Vein endothelial cell (primary cell): Measurements from ENCODE around the gene CACNB3. TPM values are rescaled to one million over a fixed set of nuclear protein-coding genes. Genes with fewer than 3 reads are reported as not detected.

Experiments used
- small RNA-seq: library from RNA; depleted of rRNA; stranded (forward); fragments of <200 nt; gene quantifications from one replicate; pipeline ENCODE3, GENCODE V24; 2012
- total RNA-seq: library from RNA; depleted of rRNA; stranded (reverse); fragments of >200 nt; gene quantifications from 2 replicates; pipeline ENCODE4 v1.2.3, GENCODE V29; 2012

The CACNB3 gene
- total RNA-seq: 26.1 and 34.0 TPM in 2 replicates

GRCh38 chr12:48817873-48818830, at the start of gene CACNB3:
CACNB3 (plus strand) TSS chr12:48818496; CDS start chr12:48818930, 434 bp downstream.

GRCh38 chr12:48788854-48789775, 29.2 kb upstream of the CACNB3 start, which contains the start of gene ADCY6:
ADCY6 (minus strand) TSS chr12:48789089; CDS start chr12:48783434, 5,655 bp downstream.

GRCh38 chr12:48851883-48852733, 33.8 kb downstream of the CACNB3 start, which contains the start of gene DDX23:
DDX23 (minus strand) TSS chr12:48852163; CDS start chr12:48845782, 6,381 bp downstream.

GRCh38 chr12:48865281-48866051, 47.2 kb downstream of the CACNB3 start, which contains the start of gene RND1:
RND1 (minus strand) TSS chr12:48865870; CDS start chr12:48865767, 103 bp downstream.

Small RNA genes within 50 kb of the gene (small RNA-seq; reads per million reads assigned to genes)
- not detected for gene MIR4701
- gene RF00019: not detected

Other genes with a start within 250 kb of the CACNB3 start
- gene LALBA, start 248.4 kb upstream of the CACNB3 start, total RNA-seq: not detected in 2 replicates
- gene KANSL2, start 136.3 kb upstream of the CACNB3 start, total RNA-seq: 49.2 and 62.1 TPM in 2 replicates
- gene CCNT1, start 101.8 kb upstream of the CACNB3 start, total RNA-seq: 34.9 and 43.1 TPM in 2 replicates
- 30.6 and 40.2 TPM in 2 replicates for gene ADCY6, start 29.4 kb upstream of the CACNB3 start, total RNA-seq
- gene DDX23, start 33.7 kb downstream of the CACNB3 start, total RNA-seq: 51.7 and 63.4 TPM in 2 replicates
- gene RND1, start 47.4 kb downstream of the CACNB3 start, total RNA-seq: 3.9 TPM in 2 replicates
- 19.1 and 23.8 TPM in 2 replicates for gene FKBP11, start 107.0 kb downstream of the CACNB3 start, total RNA-seq
- gene ARF3, start 139.0 kb downstream of the CACNB3 start, total RNA-seq: 83.0 and 115 TPM in 2 replicates
- gene WNT10B, start 153.2 kb downstream of the CACNB3 start, total RNA-seq: 0.10 and 0.33 TPM in 2 replicates
- not detected in 2 replicates for gene WNT1, start 159.8 kb downstream of the CACNB3 start, total RNA-seq
- gene DDN, start 180.9 kb downstream of the CACNB3 start, total RNA-seq: 0.19 and 0.65 TPM in 2 replicates
- gene PRKAG1, start 200.3 kb downstream of the CACNB3 start, total RNA-seq: 58.9 and 74.1 TPM in 2 replicates
- 45.7 and 68.0 TPM in 2 replicates for gene KMT2D, start 242.3 kb downstream of the CACNB3 start, total RNA-seq